A172 (cell line): ENCODE data around the gene FSIP1. TPM values are rescaled to one million over a fixed set of nuclear protein-coding genes. Genes with fewer than 3 reads are reported as not detected.
A peak's percentile ranks its signal among the peaks of the same experiment; 100 is the strongest.
"Not testable (repeated sequence)": the region's sequence is repeated elsewhere in the genome, so short reads cannot be mapped to it uniquely, and the experiment has no call there.

Experiments used
- DNase-seq: peaks from one replicate; pipeline ENCODE4 v3.0.0-alpha.2; 2015; ENCODE audit warnings: low spot score
- total RNA-seq: library from RNA; depleted of rRNA; stranded (reverse); fragments of >200 nt; shearing (Covaris generic); gene quantifications from 2 replicates; pipeline ENCODE4 v1.2.3, GENCODE V29; 2014; rRNA removed

The FSIP1 gene
- 0.41 and 0.86 TPM in 2 replicates for total RNA-seq

- DNase-seq = peak; percentile 92
Measured at GRCh38 chr15:39782441-39783138, at the start of gene FSIP1. Gene FSIP1 (minus strand): TSS chr15:39782841. CDS start chr15:39776524, 6,317 bp downstream.

DNA sequence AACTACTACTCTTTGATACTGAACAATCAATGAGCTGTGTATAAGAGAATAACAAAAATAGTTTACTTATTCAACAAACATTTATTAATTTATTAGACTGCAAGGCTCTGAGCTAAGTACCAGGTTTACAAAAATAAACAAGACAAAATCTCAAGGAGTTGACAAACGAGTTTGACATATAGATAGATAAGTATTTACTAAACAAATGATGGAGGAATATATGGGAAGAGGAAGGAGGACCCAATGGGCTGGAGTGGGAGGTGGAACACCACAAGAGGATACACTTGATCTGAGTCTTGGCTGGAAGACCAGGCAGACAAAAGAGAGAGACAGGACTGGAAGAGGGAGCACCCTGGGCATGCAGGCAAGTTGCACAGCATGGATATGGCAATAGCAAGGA is 47.5 kb upstream of the FSIP1 start:
- DNase-seq = no peak

- no peak for DNase-seq
Measured at GRCh38 chr15:39828374-39828931, 45.8 kb upstream of the FSIP1 start.

DNA sequence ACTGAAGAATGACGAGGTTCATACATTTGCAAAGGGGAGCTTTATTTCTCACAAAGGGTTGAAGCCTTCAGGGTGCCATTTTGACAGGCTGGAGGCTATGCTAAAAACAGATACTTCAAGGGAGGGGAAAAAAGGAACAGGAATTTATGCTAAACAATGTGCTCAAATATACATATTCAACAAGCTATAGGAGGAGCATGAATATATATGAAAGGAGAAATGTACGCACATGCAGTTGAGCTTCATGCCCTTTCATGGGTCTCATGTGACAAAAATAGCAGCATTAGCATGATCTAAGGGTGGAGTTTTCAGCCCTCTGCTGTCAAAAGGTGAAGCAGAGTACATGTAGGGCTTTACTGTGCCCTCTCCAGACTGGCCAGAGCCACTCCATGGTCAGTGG is 44.3 kb upstream of the FSIP1 start:
- no peak for DNase-seq

DNA sequence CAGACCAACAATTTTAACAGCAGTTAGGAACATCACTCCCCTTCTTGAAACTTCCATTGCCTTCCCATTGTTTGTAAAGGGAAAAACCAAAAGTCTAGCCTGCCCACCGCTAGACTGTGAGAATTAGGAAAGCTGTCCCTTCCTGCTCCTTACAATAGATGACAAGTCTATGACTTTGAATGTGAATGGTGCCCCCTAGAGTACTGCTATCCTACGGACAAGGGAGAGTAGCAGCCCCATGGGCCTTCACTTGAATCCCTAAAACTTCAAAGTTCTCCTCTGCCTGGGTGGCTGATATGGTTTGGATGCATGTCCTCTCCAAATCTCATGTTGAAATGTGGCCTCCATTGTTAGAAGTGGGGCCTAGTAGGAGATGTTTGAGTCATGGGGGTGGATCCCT is 41.0 kb upstream of the FSIP1 start:
- DNase-seq = no peak

GRCh38 chr15:39820050-39820602 is 37.5 kb upstream of the FSIP1 start:
- DNase-seq = no peak

DNA sequence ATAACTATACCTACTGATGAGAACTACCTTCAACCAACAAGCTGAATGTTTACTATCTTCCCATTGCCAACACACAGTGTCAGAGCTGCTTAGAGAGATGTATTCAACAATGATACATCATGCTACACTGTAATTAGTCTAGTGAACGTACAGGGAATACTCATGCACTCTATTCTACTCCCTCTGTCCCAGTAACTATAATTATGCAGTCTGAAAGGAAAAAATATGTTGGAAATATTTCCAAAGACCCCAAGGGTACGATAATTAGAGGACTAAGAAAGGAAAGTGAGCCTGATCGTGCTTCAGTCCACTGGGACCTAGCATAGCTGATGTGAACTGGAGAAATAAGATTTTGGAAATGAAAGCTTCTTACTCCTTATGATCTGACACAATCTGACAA is 36.9 kb upstream of the FSIP1 start:
- no peak for DNase-seq

- peak; percentile 22 for DNase-seq
Measured at GRCh38 chr15:39817892-39818291, 35.3 kb upstream of the FSIP1 start.

DNA sequence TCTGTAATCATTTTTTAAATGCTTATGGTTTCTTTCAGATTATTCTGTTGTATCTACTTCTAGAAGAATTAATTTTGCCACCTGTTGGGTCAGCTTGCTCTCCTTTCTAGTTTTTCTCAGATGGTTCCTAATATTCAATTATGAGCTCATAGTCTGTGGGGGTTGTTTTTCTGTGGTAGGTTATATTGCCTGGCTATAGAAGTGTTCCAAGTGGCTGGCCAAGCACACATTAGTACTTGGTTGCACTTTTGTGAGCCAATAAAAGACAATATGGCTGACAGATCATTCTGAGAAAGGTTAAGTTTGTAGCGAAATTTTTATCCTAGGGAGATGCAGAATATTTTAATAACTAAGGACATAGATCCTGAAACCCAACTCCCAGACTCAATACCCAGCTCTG is 31.8 kb upstream of the FSIP1 start:
- no peak for DNase-seq

GRCh38 chr15:39812651-39813050 is 30.0 kb upstream of the FSIP1 start:
- not testable (repeated sequence) for DNase-seq

GRCh38 chr15:39808909-39809308 is 26.3 kb upstream of the FSIP1 start:
- DNase-seq = no peak

GRCh38 chr15:39807791-39808190 is 25.1 kb upstream of the FSIP1 start:
- no peak for DNase-seq

DNA sequence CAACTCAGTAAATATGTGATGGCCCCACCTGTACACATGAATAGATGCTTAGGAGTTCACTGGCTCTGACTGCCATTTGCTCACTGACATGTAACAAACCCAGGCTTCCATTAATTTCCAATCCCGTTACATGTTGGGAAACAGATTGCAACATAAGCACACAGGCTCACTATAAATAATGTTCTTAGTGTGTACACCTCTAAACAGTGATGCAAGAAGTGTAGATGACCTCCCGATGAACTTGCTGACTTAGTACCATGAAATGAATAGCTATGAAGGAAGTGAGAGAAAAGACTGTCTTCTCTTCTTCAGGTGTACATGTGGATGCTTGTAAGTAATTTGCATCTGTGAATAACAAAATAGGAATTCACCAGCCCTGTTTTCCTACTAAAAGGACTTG is 21.4 kb upstream of the FSIP1 start:
- no peak for DNase-seq

DNA sequence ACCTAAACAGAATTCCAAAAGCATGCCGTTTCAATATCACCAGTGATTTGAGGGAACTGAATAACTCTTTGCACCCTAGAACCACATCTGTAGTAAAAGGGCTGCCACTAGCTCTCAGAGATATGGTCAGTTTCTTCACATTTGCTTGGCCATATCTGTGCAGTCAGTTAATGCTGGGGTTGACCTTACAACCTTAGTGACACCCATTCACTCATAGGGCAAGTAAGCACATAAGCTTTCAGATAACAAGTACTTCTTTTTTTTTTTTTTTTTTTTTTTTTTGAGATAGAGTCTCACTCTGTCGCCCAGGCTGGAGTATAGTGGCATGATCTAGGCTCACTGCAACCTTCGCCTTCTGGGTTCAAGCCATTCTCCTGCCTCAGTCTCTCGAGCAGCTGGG is 20.4 kb upstream of the FSIP1 start:
- DNase-seq = no peak

- peak; percentile 10 for DNase-seq
Measured at GRCh38 chr15:39801641-39802309, 19.1 kb upstream of the FSIP1 start.

GRCh38 chr15:39799552-39800011 is 16.9 kb upstream of the FSIP1 start:
- no peak for DNase-seq

DNA sequence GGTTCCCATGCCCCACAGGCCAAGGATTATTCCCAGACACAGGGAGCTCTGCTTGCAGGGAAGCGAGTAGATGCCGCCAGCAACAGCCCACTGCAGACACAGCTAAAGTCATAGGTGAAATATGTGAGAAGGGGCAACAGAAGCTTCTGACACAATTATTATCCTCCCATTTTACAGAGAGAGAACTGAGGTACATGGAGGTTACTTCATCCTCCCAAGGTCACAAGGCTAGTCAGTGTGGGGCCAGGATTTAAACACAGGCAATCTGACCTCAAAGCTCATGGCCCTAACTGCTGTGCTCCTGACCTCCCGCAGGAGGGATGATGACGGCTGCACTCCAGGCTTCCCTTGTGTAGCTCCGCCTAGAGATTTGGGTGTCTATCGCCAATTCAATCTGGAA is 15.7 kb upstream of the FSIP1 start:
- no peak for DNase-seq

DNA sequence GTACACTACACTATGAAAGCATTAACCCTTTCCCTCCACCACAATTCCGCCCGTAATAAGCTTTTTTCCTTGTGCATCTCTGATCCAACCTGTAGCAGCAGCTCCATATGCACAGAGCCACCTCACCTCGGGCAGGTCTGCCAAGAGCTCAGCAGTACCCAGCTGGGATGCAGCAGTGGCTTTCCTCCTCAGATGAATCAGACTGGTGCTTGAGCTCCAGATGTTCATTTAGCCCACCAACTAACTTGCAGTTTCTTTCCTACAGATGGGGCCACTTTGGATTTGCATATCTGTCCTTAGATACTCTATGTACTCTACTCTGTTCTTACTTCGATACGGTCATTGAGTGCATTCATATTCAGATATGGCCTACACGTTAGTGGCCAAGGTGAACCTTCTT is 14.8 kb upstream of the FSIP1 start:
- DNase-seq = no peak

DNA sequence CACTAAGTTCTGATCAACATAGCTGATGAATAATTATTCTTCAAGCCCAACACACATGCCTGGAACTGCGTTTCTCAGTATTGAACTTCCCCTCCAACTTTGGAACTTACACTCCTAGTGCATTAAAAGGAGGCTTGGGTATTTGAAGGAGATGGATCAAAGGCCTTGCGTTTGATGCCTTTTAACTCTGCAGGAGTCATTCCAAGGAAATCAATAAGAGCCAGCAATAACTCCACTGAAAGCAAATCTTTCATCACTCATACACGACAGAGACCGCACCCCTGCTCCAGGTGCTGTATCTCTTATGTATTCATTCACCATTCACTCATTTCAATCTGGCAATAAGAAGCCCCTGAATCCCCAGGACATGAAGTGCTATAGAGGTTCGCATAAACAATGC is 14.0 kb upstream of the FSIP1 start:
- DNase-seq = no peak

DNA sequence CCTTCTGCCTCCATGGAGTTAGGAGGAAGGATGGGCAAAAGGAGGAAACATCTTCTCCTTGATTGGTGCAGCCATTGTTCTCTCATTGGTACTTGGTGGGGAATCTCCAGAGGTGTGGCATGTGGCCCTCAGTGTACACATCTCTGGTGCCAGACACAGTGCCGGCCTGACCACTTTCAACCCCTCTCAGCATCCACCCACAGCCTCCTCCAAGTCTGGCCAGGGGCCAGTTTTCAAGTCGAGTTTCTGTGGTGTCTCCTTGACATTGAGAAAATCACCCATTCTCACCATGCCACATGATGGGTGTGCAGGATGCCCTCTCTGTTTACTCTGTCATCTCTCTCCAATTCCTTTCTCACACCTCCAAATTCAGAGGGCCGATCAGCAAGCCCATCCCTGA is 12.8 kb upstream of the FSIP1 start:
- DNase-seq = no peak

GRCh38 chr15:39794954-39795353 is 12.3 kb upstream of the FSIP1 start:
- no peak for DNase-seq

DNA sequence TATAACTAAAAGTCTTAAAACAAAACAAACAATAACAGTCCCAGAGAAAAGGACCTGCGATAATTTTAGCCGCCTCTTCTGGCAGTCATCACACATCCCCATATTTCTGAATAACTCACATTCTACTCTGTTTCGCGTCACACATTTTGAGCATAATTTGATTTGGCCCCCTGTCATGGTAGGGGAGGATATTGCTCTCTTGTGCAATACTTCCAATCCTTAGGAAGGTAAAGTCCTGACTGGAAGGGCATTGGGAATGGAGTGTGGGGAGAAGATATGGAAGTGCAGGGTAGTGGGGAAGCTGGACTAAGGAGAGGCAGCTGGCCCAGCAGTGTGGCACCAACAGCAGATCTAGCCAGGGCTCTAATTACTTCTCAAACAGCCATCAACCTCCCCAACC is 11.3 kb upstream of the FSIP1 start:
- no peak for DNase-seq

DNA sequence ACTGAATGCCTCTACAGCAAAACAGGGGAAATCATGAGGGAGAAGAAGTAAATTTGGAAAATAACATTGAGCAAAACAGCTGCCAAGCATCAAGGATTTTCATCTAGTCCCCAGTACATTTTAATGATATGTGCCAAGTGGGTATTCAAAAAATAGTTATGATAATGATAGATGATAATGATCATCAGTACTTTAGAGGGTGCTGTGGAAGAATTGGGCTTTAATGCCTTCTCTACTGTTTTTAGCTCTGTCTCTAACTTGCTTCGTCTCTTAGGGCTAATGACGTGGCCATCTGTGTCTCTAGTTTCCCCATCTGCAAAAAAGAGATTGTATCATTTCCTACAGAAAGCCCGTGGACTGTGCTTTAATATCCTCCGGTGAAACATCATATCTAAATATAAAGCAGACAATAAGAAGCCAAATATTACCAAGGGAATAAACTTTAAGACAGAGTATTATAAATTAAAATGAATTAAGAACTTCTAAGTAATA is 10.2 kb upstream of the FSIP1 start:
- DNase-seq = no peak
